Endothelial cell of umbilical vein (primary cell): Measurements from ENCODE around the gene BID. TPM values are rescaled to one million over a fixed set of nuclear protein-coding genes. Genes with fewer than 3 reads are reported as not detected.

Experiments used
- BruUV-seq: library from RNA; stranded (reverse); fragments of 400-500 nt; replicated peaks from 2 replicates; lab custom pipeline; 2021; lab: Mats Ljungman, UMichigan
- CTCF ChIA-PET: fragments of 300-600, 350-600 bp; sonication (Branson Sonifier 250); formaldehyde crosslinking; loops from one replicate; lab custom pipeline; 2021; ENCODE audit warnings: antibody characterized with exemption, inconsistent platforms; lab: Charles Lee
- POLR2A ChIA-PET: fragments of 300-600, 350-600 bp; sonication (Branson Sonifier 250); formaldehyde crosslinking; loops from one replicate; lab custom pipeline; 2021; ENCODE audit warnings: antibody characterized with exemption, inconsistent platforms; lab: Charles Lee
- DNase-seq: peaks from one replicate; pipeline ENCODE4 v3.0.0-alpha.2; 2011; ENCODE audit warnings: low read depth, low spot score
- FAIRE-seq: peaks from 2 replicates; lab custom pipeline; 2011; peaks lifted over from hg19 to GRCh38; lab: Jason Lieb, UNC
- H2AFZ ChIP-seq: 2 replicates; pipeline ENCODE4 v1.6.0; 2012; ENCODE audit warnings: low read depth, low read length, control low read depth, inconsistent platforms
- H3K27ac ChIP-seq: 2 replicates; pipeline ENCODE4 v1.5.1; 2011; ENCODE audit warnings: low read depth, mild to moderate bottlenecking, control low read depth, low read length, moderate library complexity; ENCODE audit not compliant: insufficient read depth
- H3K27me3 ChIP-seq, 2 experiments: 2 replicates each; pipeline versions ENCODE4 v1.6.0 to v1.6.1; 2011; ENCODE audit warnings: low read length in 2 of 2, mixed read lengths in 1 of 2; ENCODE audit not compliant: control insufficient read depth in 2 of 2, insufficient read depth in 2 of 2
- H3K36me3 ChIP-seq, 2 experiments: 2 replicates in 1 of 2; 3 replicates in 1 of 2; pipeline ENCODE4 v1.5.1; 2011; ENCODE audit warnings: low read length in 2 of 2, mild to moderate bottlenecking in 1 of 2, moderate library complexity in 1 of 2; ENCODE audit not compliant: control insufficient read depth in 2 of 2, insufficient read depth in 2 of 2; ENCODE audit errors: extremely low read depth in 1 of 2
- H3K4me1 ChIP-seq: 3 replicates; pipeline ENCODE4 v1.5.1; 2011; ENCODE audit warnings: mild to moderate bottlenecking, low read length; ENCODE audit not compliant: control insufficient read depth, insufficient read depth; ENCODE audit errors: extremely low read depth
- H3K4me2 ChIP-seq: 2 replicates; pipeline ENCODE4 v1.6.1; 2011; ENCODE audit warnings: low read length, control low read depth, mixed read lengths; ENCODE audit not compliant: insufficient read depth
- H3K4me3 ChIP-seq, 3 experiments: fragments of 200-600 bp in 1 of 3; sonication (generic), shearing (Covaris generic) in 1 of 3; replicated peaks in 1 of 3; 2 replicates each; pipeline ENCODE4 v1.5.1; 2011 to 2016; ENCODE audit warnings: control low read depth in 3 of 3, low read length in 3 of 3, mild to moderate bottlenecking in 2 of 3, inconsistent platforms in 1 of 3, low read depth in 1 of 3, moderate library complexity in 1 of 3; ENCODE audit not compliant: insufficient read depth in 1 of 3
- H3K79me2 ChIP-seq: 2 replicates; pipeline ENCODE4 v1.6.0; 2012; ENCODE audit warnings: low read length, inconsistent platforms; ENCODE audit not compliant: control insufficient read depth, insufficient read depth
- H3K9ac ChIP-seq: replicated peaks from 2 replicates; pipeline ENCODE3; 2011; ENCODE audit warnings: low read length, control low read depth; ENCODE audit not compliant: insufficient read depth; ENCODE audit errors: extremely low read depth
- H3K9me1 ChIP-seq: replicated peaks from 3 replicates; pipeline ENCODE4 v1.6.0; 2011; ENCODE audit warnings: mild to moderate bottlenecking, low read length; ENCODE audit not compliant: control insufficient read depth, insufficient read depth; ENCODE audit errors: extremely low read depth
- H3K9me3 ChIP-seq: replicated peaks from 2 replicates; pipeline ENCODE4 v1.5.1; 2012; ENCODE audit warnings: low read length, inconsistent platforms; ENCODE audit not compliant: control insufficient read depth, insufficient read depth
- H4K20me1 ChIP-seq: replicated peaks from 2 replicates; pipeline ENCODE3; 2011; ENCODE audit warnings: mild to moderate bottlenecking, low read length; ENCODE audit not compliant: control insufficient read depth, insufficient read depth; ENCODE audit errors: extremely low read depth
- CTCF ChIP-seq, 2 donors: IDR thresholded peaks; 1 replicate in 1 of 2; 2 replicates in 1 of 2; pipeline ENCODE4 v1.5.1; 2011; ENCODE audit warnings: low read length in 2 of 2, mild to moderate bottlenecking in 2 of 2, moderate library complexity in 2 of 2, control low read depth in 1 of 2, inconsistent platforms in 1 of 2, low read depth in 1 of 2; ENCODE audit not compliant: insufficient read depth in 1 of 2; ENCODE audit errors: extremely low read depth in 1 of 2
- EZH2 ChIP-seq: IDR thresholded peaks from 2 replicates; pipeline ENCODE4 v1.6.1; 2012; ENCODE audit warnings: borderline replicate concordance, low read depth, mild to moderate bottlenecking, moderate library complexity, low read length, inconsistent platforms; ENCODE audit not compliant: severe bottlenecking
- FOS ChIP-seq: IDR thresholded peaks from 2 replicates; pipeline ENCODE4 v1.6.1; 2011; ENCODE audit warnings: mild to moderate bottlenecking, low read length, moderate library complexity, borderline replicate concordance; ENCODE audit not compliant: insufficient read depth
- GATA2 ChIP-seq: IDR thresholded peaks from 2 replicates; pipeline ENCODE4 v1.7.0; 2011; ENCODE audit warnings: low read depth, mild to moderate bottlenecking, moderate library complexity, mixed read lengths, low read length; ENCODE audit not compliant: insufficient read length, insufficient read depth
- JUN ChIP-seq: IDR thresholded peaks from 2 replicates; pipeline ENCODE4 v1.6.1; 2011; ENCODE audit warnings: borderline replicate concordance, low read depth; ENCODE audit not compliant: insufficient read length, insufficient read depth
- MAX ChIP-seq: IDR thresholded peaks from 2 replicates; pipeline ENCODE4 v1.6.1; 2011; ENCODE audit not compliant: insufficient read depth, insufficient read length
- MYC ChIP-seq: IDR thresholded peaks from one replicate; pipeline ENCODE4 v1.6.1; 2011; ENCODE audit warnings: mild to moderate bottlenecking, low read depth, low read length
- POLR2A ChIP-seq: IDR thresholded peaks from 2 replicates; pipeline ENCODE4 v1.6.1; 2012; ENCODE audit warnings: low read depth, mild to moderate bottlenecking, control low read depth, low read length
- POLR2AphosphoS5 ChIP-seq: IDR thresholded peaks from 2 replicates; pipeline ENCODE4 v1.6.1; 2012; ENCODE audit warnings: low read depth, mild to moderate bottlenecking, control low read depth, low read length, moderate library complexity; ENCODE audit not compliant: insufficient read depth
- dilution Hi-C: fragments of 300-500 bp; cut with MboI; formaldehyde crosslinking; loops from one replicate; pipeline ENCODE4 v1.15.0; 2019; ENCODE audit warnings: low sequenced_read_pairs; ENCODE audit not compliant: extremely low pct_ligation_motif_present
- intact Hi-C: fragments of 100-400 bp; cut with micrococcal nuclease; formaldehyde crosslinking; loops from one replicate; pipeline ENCODE4 v1.10.0; 2022
- polyA plus RNA-seq, 4 experiments: library from polyadenylated mRNA; depleted of rRNA in 3 of 4; stranded (reverse) in 3 of 4; unstranded in 1 of 4; fragments of >200 nt; gene quantifications; 2 replicates each; pipeline versions ENCODE4 v1.2.1 to v1.2.3, GENCODE V29; 2011 to 2012; ENCODE audit warnings: missing spikeins in 1 of 4
- total RNA-seq: library from RNA; stranded (reverse); gene quantifications from 2 replicates; pipeline ENCODE4 v1.2.3, GENCODE V29; 2021

The BID gene
- total and polyA plus RNA-seq, 2 donors (not counting 3 experiments of a cell fraction or from before 2014, with no cell fraction given), result 39.0 to 119 TPM

GRCh38 chr22:17749605-17750395, 24.5 kb downstream of the BID start:
- peaks cover 6% of the 10 kb centered on the region for H3K79me2 ChIP-seq
- H3K27ac ChIP-seq, result no peak overlapping the region
- dilution Hi-C loops (no loop called here), intact Hi-C loops (no loop called here)
- H3K9me1 ChIP-seq, result no peaks in the 10 kb centered on the region
- H3K36me3 ChIP-seq, result no peaks in the 10 kb centered on the region
- H3K4me2 ChIP-seq, result no peak overlapping the region
- DNase-seq, result no peak
- H3K9ac ChIP-seq, result no peak overlapping the region
- no peak overlapping the region for H2AFZ ChIP-seq
- no peaks in the 10 kb centered on the region for H4K20me1 ChIP-seq
- no peak overlapping the region for H3K4me3 ChIP-seq
- no TSS peak for BruUV-seq
- no peaks in the 10 kb centered on the region for H3K4me1 ChIP-seq
- no peak for FAIRE-seq
- no peaks in the 10 kb centered on the region for H3K9me3 ChIP-seq
- no peaks in the 10 kb centered on the region for H3K27me3 ChIP-seq
- TF ChIP-seq POLR2A (no peak), GATA2 (no peak), JUN (no peak), POLR2AphosphoS5 (no peak), MYC (no peak), EZH2 (no peak), FOS (no peak), CTCF (IDR thresholded peaks at IDR 0.05; ENCODE audit: extremely low read depth in 1 of 2, insufficient read depth in 1 of 2, low read depth in 1 of 2, low read length in 2 of 2) (no peak), MAX (no peak)
- ChIA-PET CTCF (interaction anchor here (0.5 to 2.5 kb wide), 3 partner anchors 8 to 326 kb away, joined by 3 to 13 read pairs (median 3); no protein-coding TSS in a partner anchor), POLR2A (no interaction called here)
